Measurements from ENCODE around the gene DSTN. TPM values are rescaled to one million over a fixed set of nuclear protein-coding genes. Genes with fewer than 3 reads are reported as not detected.

DSTN gene
- total RNA-seq, 1 donor from 2014 or later: 326 TPM

DNA sequence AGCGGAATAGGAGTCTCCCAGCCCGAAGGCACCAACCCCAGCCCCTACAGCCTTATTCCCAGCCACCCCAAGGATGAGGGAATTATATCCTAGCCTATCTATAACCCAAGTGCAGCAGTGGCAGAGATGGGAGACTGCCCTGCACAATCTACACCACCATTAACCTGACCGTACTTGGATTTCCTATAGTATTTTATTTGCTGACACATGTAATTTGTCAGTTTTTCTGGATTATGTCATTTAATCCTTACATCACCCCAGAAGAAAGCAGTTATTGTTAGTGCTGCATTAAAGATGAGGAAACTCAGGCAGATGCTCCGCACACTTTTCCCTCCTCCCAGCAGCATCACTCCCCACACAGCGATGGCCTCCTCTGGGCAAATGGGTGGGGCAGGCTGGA is 44.7 kb upstream of the DSTN start:
- TF ChIP-seq, protein P1, sequence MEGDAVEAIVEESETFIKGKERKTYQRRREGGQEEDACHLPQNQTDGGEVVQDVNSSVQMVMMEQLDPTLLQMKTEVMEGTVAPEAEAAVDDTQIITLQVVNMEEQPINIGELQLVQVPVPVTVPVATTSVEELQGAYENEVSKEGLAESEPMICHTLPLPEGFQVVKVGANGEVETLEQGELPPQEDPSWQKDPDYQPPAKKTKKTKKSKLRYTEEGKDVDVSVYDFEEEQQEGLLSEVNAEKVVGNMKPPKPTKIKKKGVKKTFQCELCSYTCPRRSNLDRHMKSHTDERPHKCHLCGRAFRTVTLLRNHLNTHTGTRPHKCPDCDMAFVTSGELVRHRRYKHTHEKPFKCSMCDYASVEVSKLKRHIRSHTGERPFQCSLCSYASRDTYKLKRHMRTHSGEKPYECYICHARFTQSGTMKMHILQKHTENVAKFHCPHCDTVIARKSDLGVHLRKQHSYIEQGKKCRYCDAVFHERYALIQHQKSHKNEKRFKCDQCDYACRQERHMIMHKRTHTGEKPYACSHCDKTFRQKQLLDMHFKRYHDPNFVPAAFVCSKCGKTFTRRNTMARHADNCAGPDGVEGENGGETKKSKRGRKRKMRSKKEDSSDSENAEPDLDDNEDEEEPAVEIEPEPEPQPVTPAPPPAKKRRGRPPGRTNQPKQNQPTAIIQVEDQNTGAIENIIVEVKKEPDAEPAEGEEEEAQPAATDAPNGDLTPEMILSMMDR (IDR thresholded peaks at IDR 0.05): no peak
- no peak for TF ChIP-seq POLR2AphosphoS5 (IDR thresholded peaks at IDR 0.05; ENCODE audit: insufficient read depth in 1 of 2, low read depth in 1 of 2)
- TF ChIP-seq POLR2A (IDR thresholded peaks at IDR 0.05): no peak
- H3K36me3 ChIP-seq: no peaks in the 10 kb centered on the region
- no peak overlapping the region for H3K4me3 ChIP-seq
- no peaks in the 10 kb centered on the region for H3K4me1 ChIP-seq
- no peaks in the 10 kb centered on the region for H3K27me3 ChIP-seq
- intact Hi-C loops (cut with DNase I): no loop called here
- no peak for DNase-seq (ENCODE audit: extremely low spot score in 2 of 2)
- no peaks in the 10 kb centered on the region for H3K9me3 ChIP-seq
- H3K27ac ChIP-seq: no peak overlapping the region

DNA sequence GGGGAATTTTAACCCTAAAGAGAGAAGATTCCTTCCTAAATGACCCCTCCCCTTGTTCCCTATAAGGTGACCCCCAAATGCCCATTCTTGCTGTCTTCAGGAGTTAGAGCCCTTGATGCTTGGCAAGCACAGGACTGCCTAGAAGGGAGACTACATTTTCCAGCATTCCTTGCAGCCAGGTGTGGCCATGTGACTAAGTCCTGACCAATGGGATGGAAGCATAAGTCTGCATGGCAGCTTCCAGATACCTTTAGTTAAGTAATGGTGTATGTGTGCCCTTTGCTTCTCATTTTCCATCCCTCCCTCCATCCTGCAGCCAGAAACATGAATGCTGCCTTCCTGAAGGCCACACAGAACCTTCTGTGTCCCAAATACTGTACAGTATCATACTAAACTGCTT is 44.2 kb upstream of the DSTN start:
- Histone ChIP-seq H3K4me3 (no peak overlapping the region), H3K36me3 (no peaks in the 10 kb centered on the region), H3K4me1 (peaks cover 2% of the 10 kb centered on the region), H3K9me3 (no peaks in the 10 kb centered on the region), H3K27ac (no peak overlapping the region), H3K27me3 (no peaks in the 10 kb centered on the region)
- intact Hi-C loops (cut with DNase I): no loop called here
- TF ChIP-seq POLR2AphosphoS5 (IDR thresholded peaks at IDR 0.05; ENCODE audit: insufficient read depth in 1 of 2, low read depth in 1 of 2) (no peak), POLR2A (IDR thresholded peaks at IDR 0.05) (no peak)
- TF ChIP-seq, protein P1 (IDR thresholded peaks at IDR 0.05): no peak
- no peak for DNase-seq (ENCODE audit: extremely low spot score in 2 of 2)

DNA sequence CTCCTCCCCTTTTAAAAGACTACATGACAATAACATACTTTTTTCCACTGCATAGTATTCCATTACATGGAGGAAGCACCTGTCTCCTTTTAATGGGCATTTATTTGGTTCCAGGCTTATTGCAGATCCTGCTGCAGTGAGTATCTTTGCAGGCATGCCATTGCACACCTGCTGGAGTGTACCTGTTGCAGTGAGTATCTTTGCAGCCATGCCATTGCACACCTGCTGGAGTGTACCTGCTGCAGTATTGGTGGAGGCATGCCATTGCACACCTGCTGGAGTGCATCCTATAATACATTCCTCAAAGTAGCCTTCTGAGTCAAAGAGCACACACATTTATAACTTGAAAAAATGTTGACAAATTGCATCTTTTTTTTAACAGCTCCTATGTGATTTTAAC is 40.3 kb upstream of the DSTN start:
- DNase-seq (ENCODE audit: extremely low spot score in 2 of 2): no peak
- TF ChIP-seq, protein P1 (IDR thresholded peaks at IDR 0.05): no peak
- TF ChIP-seq POLR2AphosphoS5 (IDR thresholded peaks at IDR 0.05; ENCODE audit: insufficient read depth in 1 of 2, low read depth in 1 of 2): no peak
- TF ChIP-seq POLR2A (IDR thresholded peaks at IDR 0.05): no peak
- H3K4me3 ChIP-seq: no peak overlapping the region
- intact Hi-C loops (cut with DNase I): no loop called here
- H3K36me3 ChIP-seq: no peaks in the 10 kb centered on the region
- H3K9me3 ChIP-seq: no peaks in the 10 kb centered on the region
- H3K27ac ChIP-seq: no peak overlapping the region
- H3K4me1 ChIP-seq: peaks cover 20% of the 10 kb centered on the region
- no peaks in the 10 kb centered on the region for H3K27me3 ChIP-seq

DNA sequence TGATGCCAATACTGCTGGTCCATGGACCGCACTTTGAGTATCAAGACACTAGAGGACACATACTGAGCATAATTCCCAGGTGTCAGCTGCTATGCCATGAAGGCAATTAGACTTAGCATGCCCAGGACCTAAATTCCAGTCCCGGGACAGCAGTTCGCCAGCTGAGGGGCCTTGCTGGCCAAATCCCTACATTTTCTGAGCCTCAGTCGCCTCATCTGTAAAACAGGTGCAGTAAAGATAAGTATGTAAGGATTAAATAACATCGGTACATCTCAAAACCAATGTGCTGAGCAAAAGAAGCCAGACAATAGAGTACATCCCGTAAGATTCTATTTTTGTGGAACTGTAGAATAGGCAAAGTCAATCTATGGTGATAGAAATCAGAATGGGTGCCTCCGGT is 39.7 kb upstream of the DSTN start:
- TF ChIP-seq, protein P1 (IDR thresholded peaks at IDR 0.05): no peak
- TF ChIP-seq POLR2AphosphoS5 (IDR thresholded peaks at IDR 0.05; ENCODE audit: insufficient read depth in 1 of 2, low read depth in 1 of 2) (no peak), POLR2A (IDR thresholded peaks at IDR 0.05) (no peak)
- no peaks in the 10 kb centered on the region for H3K27me3 ChIP-seq
- H3K4me3 ChIP-seq: no peak overlapping the region
- no peak for DNase-seq (ENCODE audit: extremely low spot score in 2 of 2)
- H3K9me3 ChIP-seq: no peaks in the 10 kb centered on the region
- peaks cover 20% of the 10 kb centered on the region for H3K4me1 ChIP-seq
- intact Hi-C loops (cut with DNase I): loop anchor here (10.0 kb wide), 2 partner anchors 155 to 365 kb away; partner anchors contain the start of gene RRBP1
- H3K27ac ChIP-seq: no peak overlapping the region
- no peaks in the 10 kb centered on the region for H3K36me3 ChIP-seq

DNA sequence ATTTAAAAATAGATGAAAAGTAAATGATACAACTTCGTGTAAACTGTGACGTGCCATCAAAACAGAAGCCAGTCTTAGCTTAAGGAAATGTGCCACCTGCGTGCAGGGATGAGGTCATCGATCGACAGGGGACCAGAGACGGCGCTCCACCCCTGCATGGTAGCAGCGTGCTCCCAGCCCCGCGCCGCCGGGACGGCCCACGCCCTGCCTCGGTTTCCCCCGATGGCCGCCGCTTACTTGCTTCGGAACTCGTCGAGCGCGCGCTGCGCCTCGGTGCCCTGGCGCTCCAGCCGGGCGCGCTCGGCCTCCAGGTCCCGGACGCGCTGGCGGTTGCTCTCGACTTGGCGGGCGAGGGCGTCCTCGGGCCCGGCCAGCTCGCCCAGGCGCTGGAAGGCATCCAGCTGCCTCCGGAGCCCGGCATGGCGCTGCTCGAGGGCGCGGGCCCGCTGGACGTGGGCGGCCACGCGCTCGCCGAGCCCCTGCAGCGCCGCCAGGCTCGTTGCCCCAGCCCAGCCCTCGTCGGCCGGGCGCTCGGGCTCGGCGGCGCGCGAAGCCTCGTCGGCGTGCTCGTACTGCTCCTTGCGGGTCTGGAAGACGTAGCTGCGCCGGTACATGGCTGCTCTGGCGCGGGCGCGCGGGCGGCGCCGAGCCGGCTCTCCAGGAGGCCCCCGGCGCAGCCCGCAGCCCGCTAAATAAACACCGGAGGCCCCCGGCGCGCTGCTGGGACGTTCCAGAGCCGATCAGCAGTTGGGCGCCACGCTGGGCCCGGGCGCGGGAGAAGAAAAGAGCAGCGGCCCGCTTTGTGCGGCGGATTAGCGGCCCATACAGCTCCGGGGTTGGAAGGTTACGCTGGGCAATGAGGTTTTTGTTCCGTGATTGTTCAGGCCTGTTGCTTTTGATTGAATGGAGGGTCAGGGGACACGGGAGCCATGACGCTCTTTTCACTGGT is 38.9 kb upstream of the DSTN start, which contains the start of gene BFSP1:
Gene BFSP1 (minus strand): TSS at position 664 of the 949 bp plus-strand sequence. CDS start 50 bp downstream, at position 614.
- Histone ChIP-seq H3K27me3 (no peaks in the 10 kb centered on the region), H3K9me3 (no peaks in the 10 kb centered on the region), H3K4me3 (peak within 1 kb of the TSS; percentile 46 to 49), H3K36me3 (no peaks in the 10 kb centered on the region), H3K4me1 (peaks cover 20% of the 10 kb centered on the region), H3K27ac (peak within 1 kb of the TSS; percentile 56)
- intact Hi-C loops (cut with DNase I): loop anchor here (10.0 kb wide), 2 partner anchors 154 to 364 kb away; partner anchors contain the start of gene RRBP1
- no peak for TF ChIP-seq POLR2A (IDR thresholded peaks at IDR 0.05)
- no peak for TF ChIP-seq POLR2AphosphoS5 (IDR thresholded peaks at IDR 0.05; ENCODE audit: insufficient read depth in 1 of 2, low read depth in 1 of 2)
- TF ChIP-seq, protein P1 (IDR thresholded peaks at IDR 0.05): no peak
- DNase-seq (ENCODE audit: extremely low spot score in 2 of 2): no peak
